ENCODE data around the gene MOB1A.
"Not testable (repeated sequence)": the region's sequence is repeated elsewhere in the genome, so short reads cannot be mapped to it uniquely, and the experiment has no call there.

Gene MOB1A

DNA sequence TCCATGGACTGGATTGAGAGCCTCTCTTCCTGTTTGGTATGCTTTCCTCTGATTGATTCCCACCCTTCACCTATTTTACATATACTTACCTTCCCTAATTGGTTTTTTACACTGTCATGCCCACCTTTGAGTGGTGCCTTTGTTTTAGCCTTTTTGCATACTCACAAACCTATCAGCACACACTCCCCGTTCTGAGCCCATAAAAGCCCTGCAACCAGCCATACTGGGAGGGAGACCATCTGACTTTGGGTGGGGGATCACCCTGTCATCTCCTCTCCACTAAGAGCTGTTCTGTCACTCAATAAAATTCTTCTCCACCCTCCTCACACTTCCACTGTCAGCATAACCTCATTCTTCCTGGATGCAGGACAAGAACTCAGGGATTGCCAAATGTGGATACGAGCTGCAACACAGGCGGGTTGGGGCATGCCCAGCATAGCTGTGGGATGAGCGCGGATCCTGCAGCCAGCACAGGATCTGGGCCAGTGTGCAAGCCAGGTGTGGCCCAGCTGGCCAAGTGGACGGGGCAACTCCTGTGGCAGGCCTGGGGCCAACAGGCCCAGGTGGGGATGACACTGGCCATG is 9.4 kb upstream of the MOB1A start:
- TF ChIP-seq ZNF274 (IDR thresholded peaks at IDR 0.05; ENCODE audit: low read depth, low read length), result no peak
- H3K4me3 ChIP-seq (ENCODE audit: low read length), result no peak overlapping the region

- H3K4me3 ChIP-seq (ENCODE audit: low read length), result not testable (repeated sequence)
Measured at GRCh38 chr2:74186706-74187105, 8.0 kb upstream of the MOB1A start.

- peak overlapping the region; percentile 19; the same call in 1 of the 2 replicates for H3K4me3 ChIP-seq (ENCODE audit: low read length)
- no peak for TF ChIP-seq ZNF274 (IDR thresholded peaks at IDR 0.05; ENCODE audit: low read depth, low read length)
Measured at GRCh38 chr2:74186038-74186437, 7.4 kb upstream of the MOB1A start.

DNA sequence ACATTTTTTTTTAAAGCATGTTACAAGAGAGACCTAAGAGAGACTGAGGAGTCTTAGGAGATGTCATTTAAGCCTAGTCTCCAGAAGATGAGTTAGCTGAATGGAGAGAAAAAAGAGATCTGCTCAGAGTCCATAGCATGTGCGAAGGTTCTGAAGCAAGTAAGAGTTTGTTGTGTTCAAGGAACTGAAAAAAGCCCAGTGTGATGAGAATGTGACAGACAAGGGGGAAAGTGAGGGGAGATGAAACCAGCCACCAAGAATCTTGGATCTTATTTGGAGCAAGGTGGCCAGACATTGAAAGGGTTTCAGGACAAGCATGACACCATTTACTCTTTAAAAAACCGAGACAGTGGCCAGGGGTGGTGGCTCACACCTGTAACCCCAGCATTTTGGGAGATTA is 5.2 kb upstream of the MOB1A start:
- no peak overlapping the region for H3K4me3 ChIP-seq (ENCODE audit: low read length)
- TF ChIP-seq ZNF274 (IDR thresholded peaks at IDR 0.05; ENCODE audit: low read depth, low read length), result no peak

DNA sequence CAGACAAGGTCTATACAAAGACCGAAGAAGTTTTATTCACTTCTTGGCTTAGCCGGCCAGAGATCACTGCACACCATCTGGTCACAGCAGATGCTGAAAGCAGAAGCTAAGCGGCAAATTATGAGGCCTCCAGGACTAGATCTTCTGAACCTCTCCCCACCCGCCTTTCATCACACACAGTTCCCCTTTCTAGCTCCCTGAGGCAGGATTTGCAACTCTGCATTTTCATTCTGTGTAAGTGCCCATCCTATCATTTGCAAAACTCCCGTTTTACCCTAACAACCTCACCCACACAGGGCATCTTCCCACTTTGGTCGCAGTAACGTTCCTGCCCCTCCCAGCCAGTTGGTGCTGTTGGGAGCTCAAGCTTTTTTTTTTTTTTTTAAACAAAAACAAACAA is 3.1 kb upstream of the MOB1A start:
- TF ChIP-seq ZNF274 (IDR thresholded peaks at IDR 0.05; ENCODE audit: low read depth, low read length), result no peak
- peak overlapping the region; percentile 37; the same call in 1 of the 2 replicates for H3K4me3 ChIP-seq (ENCODE audit: low read length)

GRCh38 chr2:74179063-74179865 is 585 bp upstream of the MOB1A start:
- TF ChIP-seq ZNF274 (IDR thresholded peaks at IDR 0.05; ENCODE audit: low read depth, low read length), result no peak
- H3K4me3 ChIP-seq (ENCODE audit: low read length), result peak overlapping the region; percentile 83

DNA sequence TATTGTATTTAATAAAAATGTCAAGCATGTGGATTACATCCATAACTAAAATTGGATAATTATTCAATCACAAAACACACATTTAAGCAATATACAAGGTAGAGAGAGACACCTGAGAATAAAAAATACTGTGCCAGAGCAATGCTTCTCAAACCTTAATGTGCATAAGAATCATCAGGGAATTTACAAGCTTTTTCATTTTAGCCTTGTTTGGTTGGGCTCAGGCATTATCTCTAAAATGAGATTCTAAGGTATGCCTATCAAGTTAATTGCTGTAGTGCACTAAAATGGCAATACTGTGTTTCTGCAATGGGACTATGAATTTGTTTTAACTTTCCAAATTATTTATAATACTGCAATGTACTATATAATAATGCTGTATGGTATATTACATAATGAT is 983 bp downstream of the MOB1A start:
- peak overlapping the region; percentile 83 for H3K4me3 ChIP-seq (ENCODE audit: low read length)
- TF ChIP-seq ZNF274 (IDR thresholded peaks at IDR 0.05; ENCODE audit: low read depth, low read length), result no peak

DNA sequence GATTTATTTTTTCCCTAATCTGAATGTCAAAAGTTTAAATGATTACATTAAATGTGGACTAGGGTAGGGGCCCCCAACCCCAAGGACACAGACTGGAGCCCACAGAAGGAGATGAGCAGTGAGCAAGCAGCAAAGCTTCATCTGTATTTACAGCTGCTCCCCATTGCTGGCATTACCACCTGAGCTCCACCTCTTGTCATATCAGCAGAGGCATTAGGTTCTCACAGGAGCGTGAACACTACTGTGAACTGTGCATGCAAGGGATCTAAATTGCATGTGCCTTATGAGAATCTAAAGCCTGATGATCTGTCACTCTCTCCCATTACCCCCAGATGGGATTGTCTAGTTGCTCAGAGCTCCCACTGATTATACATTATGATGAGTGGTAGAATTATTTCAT is 3.8 kb downstream of the MOB1A start:
- TF ChIP-seq ZNF274 (IDR thresholded peaks at IDR 0.05; ENCODE audit: low read depth, low read length), result no peak
- no peak overlapping the region; the same call in 1 of the 2 replicates for H3K4me3 ChIP-seq (ENCODE audit: low read length)

- no peak overlapping the region for H3K4me3 ChIP-seq (ENCODE audit: low read length)
- TF ChIP-seq ZNF274 (IDR thresholded peaks at IDR 0.05; ENCODE audit: low read depth, low read length), result no peak
Measured at GRCh38 chr2:74168739-74169138, 9.9 kb downstream of the MOB1A start.

- H3K4me3 ChIP-seq (ENCODE audit: low read length), result no peak overlapping the region
- TF ChIP-seq ZNF274 (IDR thresholded peaks at IDR 0.05; ENCODE audit: low read depth, low read length), result no peak
Measured at GRCh38 chr2:74164761-74165160, 13.9 kb downstream of the MOB1A start.

GRCh38 chr2:74162951-74163350 is 15.7 kb downstream of the MOB1A start:
- H3K4me3 ChIP-seq (ENCODE audit: low read length), result no peak overlapping the region
- TF ChIP-seq ZNF274 (IDR thresholded peaks at IDR 0.05; ENCODE audit: low read depth, low read length), result no peak

GRCh38 chr2:74155830-74156229 is 22.8 kb downstream of the MOB1A start:
- no peak for TF ChIP-seq ZNF274 (IDR thresholded peaks at IDR 0.05; ENCODE audit: low read depth, low read length)
- H3K4me3 ChIP-seq (ENCODE audit: low read length), result no peak overlapping the region

DNA sequence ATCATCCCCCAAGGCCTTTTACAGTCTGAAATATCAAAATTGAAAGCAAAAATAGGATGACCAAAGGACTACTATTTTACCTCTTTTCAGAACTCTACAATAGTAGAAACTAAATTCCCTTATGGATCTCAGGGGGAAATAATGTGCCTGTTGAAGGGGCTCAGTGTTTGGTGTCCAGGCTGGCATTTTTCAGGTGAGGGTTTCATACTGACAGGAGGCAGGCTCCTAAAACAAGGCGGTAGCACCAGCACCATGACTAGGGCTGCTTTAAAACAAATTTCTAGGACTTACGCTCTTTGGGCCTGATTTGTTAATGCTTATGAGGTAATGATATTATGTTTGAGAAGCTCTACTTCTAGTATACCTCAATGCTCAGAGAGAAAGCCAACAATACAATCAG is 25.7 kb downstream of the MOB1A start:
- no peak overlapping the region for H3K4me3 ChIP-seq (ENCODE audit: low read length)
- no peak for TF ChIP-seq ZNF274 (IDR thresholded peaks at IDR 0.05; ENCODE audit: low read depth, low read length)

GRCh38 chr2:74149570-74150319 is 28.9 kb downstream of the MOB1A start:
- no peak overlapping the region for H3K4me3 ChIP-seq (ENCODE audit: low read length)
- no peak for TF ChIP-seq ZNF274 (IDR thresholded peaks at IDR 0.05; ENCODE audit: low read depth, low read length)

DNA sequence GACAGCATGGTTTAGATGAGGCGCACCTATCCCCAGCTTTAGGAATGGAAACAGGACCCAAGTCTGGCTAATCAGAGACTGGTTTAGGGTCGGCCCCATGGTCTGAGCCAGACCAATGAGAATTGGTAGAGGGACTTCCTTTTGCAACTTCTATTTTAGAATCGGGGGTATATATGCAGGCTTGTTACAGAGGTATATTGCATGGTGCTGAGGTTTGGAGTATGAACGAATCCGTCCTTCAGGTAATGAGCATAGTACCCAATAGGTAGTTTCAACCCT is 29.5 kb downstream of the MOB1A start:
- TF ChIP-seq ZNF274 (IDR thresholded peaks at IDR 0.05; ENCODE audit: low read depth, low read length), result no peak
- no peak overlapping the region for H3K4me3 ChIP-seq (ENCODE audit: low read length)
